PC-9 (cell line): ENCODE results near the gene LRWD1.
"Not testable (repeated sequence)": the region's sequence is repeated elsewhere in the genome, so short reads cannot be mapped to it uniquely, and the experiment has no call there.

Experiments used
- EZH2 ChIP-seq: fragments of 200-600 bp; sonication (generic); IDR thresholded peaks from 2 replicates; pipeline ENCODE4 v1.8.0; 2017; ENCODE audit warnings: antibody characterized with exemption, low read depth
- TF ChIP-seq, protein P1 (sequence below): fragments of 200-600 bp; sonication (generic); conservative IDR thresholded peaks from 2 replicates; pipeline ENCODE4 v1.6.1; 2017; ENCODE audit warnings: mixed run types, antibody characterized with exemption, mild to moderate bottlenecking, moderate library complexity

GRCh38 chr7:102515889-102516288 is 51.1 kb downstream of the LRWD1 start:
- TF ChIP-seq, protein P1, sequence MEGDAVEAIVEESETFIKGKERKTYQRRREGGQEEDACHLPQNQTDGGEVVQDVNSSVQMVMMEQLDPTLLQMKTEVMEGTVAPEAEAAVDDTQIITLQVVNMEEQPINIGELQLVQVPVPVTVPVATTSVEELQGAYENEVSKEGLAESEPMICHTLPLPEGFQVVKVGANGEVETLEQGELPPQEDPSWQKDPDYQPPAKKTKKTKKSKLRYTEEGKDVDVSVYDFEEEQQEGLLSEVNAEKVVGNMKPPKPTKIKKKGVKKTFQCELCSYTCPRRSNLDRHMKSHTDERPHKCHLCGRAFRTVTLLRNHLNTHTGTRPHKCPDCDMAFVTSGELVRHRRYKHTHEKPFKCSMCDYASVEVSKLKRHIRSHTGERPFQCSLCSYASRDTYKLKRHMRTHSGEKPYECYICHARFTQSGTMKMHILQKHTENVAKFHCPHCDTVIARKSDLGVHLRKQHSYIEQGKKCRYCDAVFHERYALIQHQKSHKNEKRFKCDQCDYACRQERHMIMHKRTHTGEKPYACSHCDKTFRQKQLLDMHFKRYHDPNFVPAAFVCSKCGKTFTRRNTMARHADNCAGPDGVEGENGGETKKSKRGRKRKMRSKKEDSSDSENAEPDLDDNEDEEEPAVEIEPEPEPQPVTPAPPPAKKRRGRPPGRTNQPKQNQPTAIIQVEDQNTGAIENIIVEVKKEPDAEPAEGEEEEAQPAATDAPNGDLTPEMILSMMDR: not testable (repeated sequence)
- not testable (repeated sequence) for TF ChIP-seq EZH2
